Fibroblast of skin of right quadriceps (primary cell): ENCODE measurements around the gene TMEM126B.

ENCODE experiments used
- DNase-seq: peaks from one replicate; pipeline ENCODE4 v3.0.0-alpha.2; 2013

Gene TMEM126B

DNA sequence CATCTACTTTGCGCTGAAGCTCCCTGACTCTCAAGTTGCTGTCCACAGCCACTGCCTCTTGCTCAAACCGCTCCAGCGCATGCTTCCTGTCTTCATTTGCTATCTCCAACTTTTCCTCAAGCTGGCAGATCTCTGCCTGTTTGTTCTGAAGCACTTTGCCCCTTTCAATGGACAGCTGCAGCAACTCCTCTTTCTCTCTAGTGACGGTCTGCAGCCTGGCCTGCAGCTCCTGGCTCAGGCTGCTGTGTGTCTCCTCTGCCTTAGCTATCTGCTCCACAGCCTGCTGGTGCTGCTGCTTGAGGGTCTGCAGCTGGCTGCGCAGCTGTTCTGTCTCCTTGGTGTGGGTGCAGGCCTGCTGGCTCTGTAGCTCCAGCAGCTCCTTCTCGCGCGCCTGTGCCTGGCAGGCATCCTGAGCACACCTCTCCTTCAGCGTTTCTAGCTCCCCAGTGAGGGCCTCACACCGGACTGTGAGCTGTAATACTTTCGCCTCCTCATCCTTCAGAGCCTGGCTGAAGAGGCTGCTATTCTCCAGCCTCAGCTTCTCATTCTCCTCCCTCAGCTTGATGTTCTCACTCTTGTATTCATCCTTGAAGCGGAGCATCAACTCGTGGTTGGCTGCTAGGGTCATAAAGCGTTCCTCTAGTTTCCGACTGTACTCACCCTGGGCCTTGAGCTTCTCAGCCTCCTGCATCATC, 56.9 kb downstream of the TMEM126B start:
- DNase-seq: no peak

DNA sequence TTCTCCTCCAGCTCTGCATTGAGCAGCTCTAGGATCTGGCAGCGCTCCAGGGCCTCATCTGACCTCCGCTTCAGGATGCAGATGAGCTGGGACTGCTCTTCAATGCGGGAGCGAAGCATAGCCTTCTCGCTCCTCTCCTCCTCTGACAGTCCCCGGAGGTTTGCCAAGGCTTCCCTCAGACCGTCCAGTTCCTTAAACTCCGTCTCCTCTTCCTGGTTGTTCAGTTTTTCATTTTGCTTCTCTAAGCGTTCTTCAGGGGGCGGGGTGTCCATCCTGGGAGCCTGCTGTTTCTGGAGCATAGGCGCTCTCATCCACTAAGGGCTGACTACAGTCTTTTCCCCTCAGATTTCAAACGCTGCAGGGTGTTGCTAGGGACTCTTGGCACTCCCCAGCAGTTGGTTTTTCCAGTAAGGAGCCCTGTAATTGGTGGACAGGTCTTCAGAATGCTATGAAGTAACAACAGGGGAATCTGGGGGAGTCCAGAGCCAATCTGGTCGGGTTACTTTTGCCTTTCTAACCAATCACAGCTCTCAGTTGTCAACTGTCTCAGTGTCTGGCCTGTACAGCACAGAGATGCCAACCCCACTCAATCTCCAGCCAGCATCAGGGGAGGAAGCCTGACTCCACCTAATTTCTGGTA, 57.5 kb downstream of the TMEM126B start, which contains the start of gene CCDC89:
CCDC89 (minus strand) TSS at position 376 of the 640 bp plus-strand sequence; CDS start at position 311, 65 bp downstream.
- peak; percentile 65 for DNase-seq
